NT2/D1 (cell line): ENCODE data around the gene VTI1A.

Source experiments
- YY1 ChIP-seq: IDR thresholded peaks from 2 replicates; pipeline ENCODE4 v1.6.1; 2011; ENCODE audit not compliant: insufficient read length, insufficient read depth
- ZNF274 ChIP-seq: IDR thresholded peaks from 2 replicates; pipeline ENCODE4 v1.6.1; 2011; ENCODE audit warnings: mild to moderate bottlenecking, low read depth, low read length

DNA sequence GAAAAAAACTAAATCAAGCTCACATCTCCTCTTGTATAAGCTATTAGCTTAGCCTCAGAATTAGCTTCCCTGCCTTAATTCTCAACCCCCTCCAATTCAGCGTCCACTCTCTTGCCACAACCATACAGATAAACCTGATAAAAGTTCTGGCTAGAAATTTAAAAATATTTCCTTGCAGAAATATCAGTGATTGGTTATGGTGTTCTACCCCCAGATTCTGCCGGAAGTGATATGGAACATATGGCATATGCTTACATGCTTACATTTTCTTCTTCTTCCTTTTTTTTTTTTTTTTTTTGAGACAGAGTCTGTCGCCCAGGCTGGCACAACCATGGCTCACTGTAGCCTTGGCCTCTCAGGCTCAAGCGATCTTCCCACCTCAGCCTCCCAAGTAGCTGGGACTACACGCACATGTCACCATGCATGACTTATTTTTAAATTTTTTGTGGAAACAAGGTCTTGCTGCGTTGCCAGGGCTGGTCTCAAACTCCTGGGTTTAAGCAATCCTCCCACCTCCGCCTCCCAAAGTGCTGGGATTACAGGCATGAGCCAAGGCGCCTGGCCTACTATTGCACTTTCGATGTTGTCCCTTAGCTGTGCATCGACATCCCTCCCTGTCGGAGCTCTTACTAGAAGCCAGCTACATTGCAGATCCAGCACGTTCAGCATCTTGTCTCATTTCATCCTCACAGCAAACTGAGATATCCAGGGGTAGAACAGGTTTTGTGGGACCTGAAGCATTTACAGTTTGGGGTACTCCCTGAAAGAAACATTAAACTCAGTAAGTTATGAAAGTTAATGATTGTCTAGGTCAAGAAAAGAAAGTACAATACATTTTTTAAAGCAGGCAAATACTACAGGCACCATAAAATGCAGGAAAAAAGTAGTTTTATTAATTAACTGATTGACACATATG lies 297.4 kb downstream of the VTI1A start:
- TF ChIP-seq ZNF274 (no peak), YY1 (no peak)
